HG03103 (cell line): ENCODE data around the gene CARD19.
A peak's percentile ranks its signal among the peaks of the same experiment; 100 is the strongest.

Source experiments
- ATAC-seq: cut with Tn5 transposase; IDR thresholded peaks from one replicate; pipeline ENCODE4 v1.9.1; 2021; ENCODE audit warnings: low read depth; ENCODE audit not compliant: unreplicated experiment

CARD19 gene

GRCh38 chr9:93149361-93149760 is 53.3 kb downstream of the CARD19 start:
- no peak for ATAC-seq

DNA sequence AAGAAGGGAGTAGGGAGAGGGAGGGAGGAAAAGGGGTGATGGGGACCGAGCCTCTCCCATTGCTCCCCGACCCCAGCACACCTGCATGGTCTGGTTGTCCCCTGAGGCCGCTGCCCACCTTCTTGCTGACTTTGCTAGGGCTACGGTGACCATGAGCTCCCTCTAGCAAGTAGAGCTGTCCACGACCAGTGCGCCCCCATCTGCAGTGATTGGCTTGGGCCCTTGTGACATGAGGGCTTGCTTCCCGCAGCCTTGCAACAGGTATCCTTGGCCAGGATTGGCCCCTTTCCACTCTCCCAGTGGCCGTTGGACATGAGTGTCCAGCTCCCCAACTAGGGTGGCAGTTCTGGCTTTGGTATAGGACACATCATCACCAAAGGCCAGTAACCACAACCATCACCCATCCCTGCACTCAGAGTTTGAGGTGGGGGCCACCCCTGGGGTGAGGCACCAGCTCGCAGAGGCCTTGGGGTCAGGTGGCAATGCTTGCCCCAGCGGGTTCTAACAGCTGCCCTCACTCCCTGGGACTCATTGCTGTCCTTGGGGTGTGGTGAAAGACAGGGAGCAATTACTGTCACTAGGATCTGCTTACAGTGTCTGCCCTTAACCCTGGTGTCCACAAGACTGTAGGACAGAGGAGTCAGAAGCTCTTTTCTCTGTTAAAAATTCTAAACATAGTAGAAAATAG is 55.2 kb downstream of the CARD19 start:
- ATAC-seq = no peak

DNA sequence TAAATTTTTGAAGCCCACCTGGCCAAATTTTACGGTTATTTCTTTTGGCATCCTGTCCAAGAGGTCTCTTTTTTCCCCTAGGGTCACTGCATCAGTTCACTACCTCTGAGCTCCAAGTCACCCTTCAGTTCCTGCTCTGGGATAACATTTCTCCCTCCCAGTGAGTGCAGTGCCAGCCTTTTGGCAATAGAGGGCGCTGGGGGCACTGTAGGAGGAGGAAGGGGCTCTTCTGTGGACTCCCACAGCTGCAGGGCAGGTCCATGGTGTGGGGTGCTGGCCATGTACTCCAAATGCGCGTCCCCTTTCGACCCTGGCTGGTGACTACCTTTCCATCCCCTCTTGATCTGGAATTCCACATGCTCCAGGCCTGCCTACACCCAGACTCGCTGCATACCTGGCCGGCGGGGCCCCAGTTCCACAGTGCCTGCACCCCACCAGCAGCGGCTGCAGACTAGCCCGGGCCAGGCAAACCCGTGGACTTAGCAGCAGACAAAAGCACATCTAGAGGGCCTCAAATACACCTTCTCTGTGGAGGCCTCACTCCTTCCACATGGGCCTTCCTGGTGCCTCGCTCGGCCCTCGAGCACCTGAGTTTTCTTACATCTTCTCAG is 58.4 kb downstream of the CARD19 start:
- no peak for ATAC-seq

- ATAC-seq = no peak
Observed at GRCh38 chr9:93155716-93156474, 59.9 kb downstream of the CARD19 start.

- no peak for ATAC-seq
Observed at GRCh38 chr9:93156475-93157008, 60.5 kb downstream of the CARD19 start.

DNA sequence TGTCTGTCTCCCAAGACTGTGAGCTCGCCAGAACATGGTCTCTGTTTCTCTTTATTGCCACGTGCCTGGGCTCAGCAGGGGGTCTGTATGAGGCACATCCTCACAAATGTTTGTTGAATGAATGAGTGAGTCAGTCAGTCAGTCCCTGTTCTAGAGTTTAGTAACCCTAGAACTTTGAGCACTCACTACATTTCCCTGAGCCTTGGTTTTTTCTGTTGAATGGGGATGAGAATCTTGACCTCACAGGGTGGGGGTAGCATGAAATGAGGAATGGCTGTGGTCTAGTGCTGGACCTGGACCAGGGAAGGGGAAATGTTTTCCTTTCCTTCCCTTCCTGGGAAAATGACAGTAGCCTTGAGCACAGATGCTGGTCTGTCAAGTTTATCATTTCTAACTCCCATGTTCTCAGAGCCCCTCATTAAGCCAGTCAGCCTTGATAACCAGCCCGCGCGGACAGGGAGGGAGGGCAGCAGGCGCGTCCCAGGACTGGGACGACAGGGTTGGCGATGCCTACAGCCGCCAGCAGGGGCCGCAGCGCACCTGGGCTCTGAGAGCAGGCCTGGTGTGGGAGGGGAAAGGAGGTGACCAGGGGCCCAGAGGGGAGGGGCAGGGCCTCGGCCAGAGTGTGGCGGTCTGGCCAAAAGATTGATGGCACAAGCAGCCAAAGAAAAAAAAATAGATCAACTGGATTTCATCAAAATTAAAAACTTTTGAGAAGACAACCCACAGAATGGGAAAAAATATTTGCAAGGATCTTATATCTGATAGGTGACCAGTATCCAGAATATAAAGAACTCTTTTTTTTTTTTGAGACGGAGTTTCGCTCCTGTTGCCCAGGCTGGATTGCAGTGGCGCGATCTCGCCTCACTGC is 63.8 kb downstream of the CARD19 start:
- peak; percentile 80 for ATAC-seq

DNA sequence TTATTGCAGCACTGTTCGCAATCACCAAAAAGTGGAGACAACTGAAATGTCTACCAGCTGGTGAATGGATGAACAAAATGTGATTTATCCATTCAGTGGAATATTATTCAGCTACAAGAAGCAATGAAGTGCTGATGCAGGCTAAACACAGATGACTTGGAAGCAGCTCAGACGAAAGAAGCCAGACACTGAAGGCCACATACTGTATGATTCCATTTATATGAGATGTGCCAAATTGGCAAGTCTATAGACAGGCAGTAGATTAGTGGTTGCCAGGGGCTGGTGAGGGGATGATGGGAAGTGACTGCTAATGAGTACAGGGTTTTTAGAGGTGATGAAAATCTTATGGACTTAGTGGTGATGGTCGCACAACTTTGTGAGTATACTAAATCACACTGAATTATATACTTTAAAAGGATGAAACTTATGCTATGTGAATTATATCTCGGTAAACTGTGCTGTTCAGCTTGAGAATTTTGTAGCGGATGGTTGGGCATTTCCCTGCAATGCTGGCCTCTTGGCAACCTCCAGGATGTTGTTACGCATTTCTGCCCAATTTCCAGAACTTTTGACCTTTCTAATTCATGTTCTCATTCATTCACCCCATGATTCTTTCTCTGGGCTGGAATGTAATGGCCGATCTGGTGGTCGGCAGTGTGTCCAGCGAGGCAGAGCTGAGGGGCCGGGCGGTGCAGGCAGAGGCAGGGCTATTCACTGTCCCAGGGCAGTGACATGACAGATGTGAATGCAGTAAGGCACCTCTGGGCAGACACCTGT is 66.0 kb downstream of the CARD19 start:
- ATAC-seq = no peak
